Measurements from ENCODE around the gene FHAD1. TPM values are rescaled to one million over a fixed set of nuclear protein-coding genes. Genes with fewer than 3 reads are reported as not detected.

FHAD1 gene
- polyA plus RNA-seq, 1 of the 3 experiments (the other 2 are of a cell fraction), result 0.48 TPM

GRCh38 chr1:15282810-15283474, 35.9 kb downstream of the FHAD1 start:
- CTCF ChIA-PET, result interaction anchor here (0.9 to 5.3 kb wide), 9 partner anchors 11 to 216 kb away, joined by 3 to 37 read pairs (median 6); no protein-coding TSS in a partner anchor
- DNase-seq, result no peak
- 87% methylated on average over 7 of the region's 7 CpGs for WGBS (ENCODE audit: low lambda C conversion rate)
- Histone ChIP-seq H3K36me3 (replicated peaks in 1 of 2; ENCODE audit: control insufficient read depth in 1 of 2, insufficient read depth in 2 of 2, low read length in 1 of 2) (no peaks in the 10 kb centered on the region), H4K20me1 (ENCODE audit: insufficient read depth) (no peaks in the 10 kb centered on the region), H3F3A (replicated peaks; ENCODE audit: insufficient read depth) (no peaks in the 10 kb centered on the region), H2AFZ (ENCODE audit: low read depth) (no peak overlapping the region), H3K9me2 (no peaks in the 10 kb centered on the region), H3K79me2 (ENCODE audit: insufficient read depth) (no peaks in the 10 kb centered on the region), H3K27me3 (ENCODE audit: insufficient read depth) (no peaks in the 10 kb centered on the region), H3K4me2 (no peak overlapping the region), H3K4me3 (ENCODE audit: low read depth in 2 of 2, low read length in 1 of 2) (no peak overlapping the region), H3K9ac (no peak overlapping the region), H3K27ac (ENCODE audit: low read depth in 2 of 2, low read length in 1 of 2) (peak overlapping the region in 1 of 2 experiments; percentile 50; a peak in 1 of 4 replicates), H3K9me3 (no peaks in the 10 kb centered on the region), H3K4me1 (ENCODE audit: control insufficient read depth in 1 of 2, insufficient read depth in 2 of 2, low read depth in 1 of 2, low read length in 1 of 2) (peaks cover 0 to 14% of the 10 kb centered on the region in 2 experiments; a peak in 1 of 4 replicates)
- POLR2A ChIA-PET, result interaction anchor here (0.8 kb wide), 1 partner anchor 130 kb away, joined by 3 read pairs; the partner anchor contains the start of gene TMEM51
- TF ChIP-seq FOXJ3 (CRISPR knock-in tag; IDR thresholded peaks at IDR 0.05), result no peak
- TF ChIP-seq, protein P1, sequence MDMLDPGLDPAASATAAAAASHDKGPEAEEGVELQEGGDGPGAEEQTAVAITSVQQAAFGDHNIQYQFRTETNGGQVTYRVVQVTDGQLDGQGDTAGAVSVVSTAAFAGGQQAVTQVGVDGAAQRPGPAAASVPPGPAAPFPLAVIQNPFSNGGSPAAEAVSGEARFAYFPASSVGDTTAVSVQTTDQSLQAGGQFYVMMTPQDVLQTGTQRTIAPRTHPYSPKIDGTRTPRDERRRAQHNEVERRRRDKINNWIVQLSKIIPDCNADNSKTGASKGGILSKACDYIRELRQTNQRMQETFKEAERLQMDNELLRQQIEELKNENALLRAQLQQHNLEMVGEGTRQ (IDR thresholded peaks at IDR 0.05; ENCODE audit: borderline replicate concordance, low read depth, low read length), result no peak
- no peak for TF ChIP-seq GABPA (IDR thresholded peaks at IDR 0.05; ENCODE audit: low read depth)
- TF ChIP-seq POLR2AphosphoS5 (IDR thresholded peaks at IDR 0.05; ENCODE audit: low read depth, low read length), result no peak
- no peak for TF ChIP-seq NFIC (IDR thresholded peaks at IDR 0.05; ENCODE audit: borderline replicate concordance)
- TF ChIP-seq EP300 (IDR thresholded peaks at IDR 0.05; ENCODE audit: borderline replicate concordance in 1 of 2, low read depth in 1 of 2, low read length in 1 of 2), result no peak
- no peak for TF ChIP-seq IRF3 (IDR thresholded peaks at IDR 0.05; ENCODE audit: low read depth, low read length)
- TF ChIP-seq SIN3A (IDR thresholded peaks at IDR 0.05; ENCODE audit: borderline replicate concordance, low read depth, low read length), result no peak
- TF ChIP-seq, protein P2, sequence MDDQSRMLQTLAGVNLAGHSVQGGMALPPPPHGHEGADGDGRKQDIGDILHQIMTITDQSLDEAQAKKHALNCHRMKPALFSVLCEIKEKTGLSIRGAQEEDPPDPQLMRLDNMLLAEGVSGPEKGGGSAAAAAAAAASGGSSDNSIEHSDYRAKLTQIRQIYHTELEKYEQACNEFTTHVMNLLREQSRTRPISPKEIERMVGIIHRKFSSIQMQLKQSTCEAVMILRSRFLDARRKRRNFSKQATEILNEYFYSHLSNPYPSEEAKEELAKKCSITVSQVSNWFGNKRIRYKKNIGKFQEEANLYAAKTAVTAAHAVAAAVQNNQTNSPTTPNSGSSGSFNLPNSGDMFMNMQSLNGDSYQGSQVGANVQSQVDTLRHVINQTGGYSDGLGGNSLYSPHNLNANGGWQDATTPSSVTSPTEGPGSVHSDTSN (IDR thresholded peaks at IDR 0.05), result no peak
- no peak for TF ChIP-seq RXRA (IDR thresholded peaks at IDR 0.05; ENCODE audit: borderline replicate concordance, low read depth)
- TF ChIP-seq YY1 (IDR thresholded peaks at IDR 0.05; ENCODE audit: low read depth), result no peak
- TF ChIP-seq JUND (IDR thresholded peaks at IDR 0.05), result no peak
- no peak for TF ChIP-seq SMC3 (IDR thresholded peaks at IDR 0.05; ENCODE audit: low read depth, low read length)
- no peak for TF ChIP-seq FOSL2 (IDR thresholded peaks at IDR 0.05; ENCODE audit: borderline replicate concordance, low read depth)
- no peak for TF ChIP-seq TAF1 (IDR thresholded peaks at IDR 0.05; ENCODE audit: borderline replicate concordance, low read depth, low read length)
- TF ChIP-seq MXI1 (IDR thresholded peaks at IDR 0.05; ENCODE audit: low read depth, low read length), result no peak

Data from SK-N-SH (cell line).